HG02588 (cell line): ENCODE measurements around the gene STX1B.

Experiments used
- ATAC-seq: cut with Tn5 transposase; IDR thresholded peaks from one replicate; pipeline ENCODE4 v1.9.1; 2021; ENCODE audit warnings: mild to moderate bottlenecking, moderate library complexity; ENCODE audit not compliant: unreplicated experiment

The STX1B gene

DNA sequence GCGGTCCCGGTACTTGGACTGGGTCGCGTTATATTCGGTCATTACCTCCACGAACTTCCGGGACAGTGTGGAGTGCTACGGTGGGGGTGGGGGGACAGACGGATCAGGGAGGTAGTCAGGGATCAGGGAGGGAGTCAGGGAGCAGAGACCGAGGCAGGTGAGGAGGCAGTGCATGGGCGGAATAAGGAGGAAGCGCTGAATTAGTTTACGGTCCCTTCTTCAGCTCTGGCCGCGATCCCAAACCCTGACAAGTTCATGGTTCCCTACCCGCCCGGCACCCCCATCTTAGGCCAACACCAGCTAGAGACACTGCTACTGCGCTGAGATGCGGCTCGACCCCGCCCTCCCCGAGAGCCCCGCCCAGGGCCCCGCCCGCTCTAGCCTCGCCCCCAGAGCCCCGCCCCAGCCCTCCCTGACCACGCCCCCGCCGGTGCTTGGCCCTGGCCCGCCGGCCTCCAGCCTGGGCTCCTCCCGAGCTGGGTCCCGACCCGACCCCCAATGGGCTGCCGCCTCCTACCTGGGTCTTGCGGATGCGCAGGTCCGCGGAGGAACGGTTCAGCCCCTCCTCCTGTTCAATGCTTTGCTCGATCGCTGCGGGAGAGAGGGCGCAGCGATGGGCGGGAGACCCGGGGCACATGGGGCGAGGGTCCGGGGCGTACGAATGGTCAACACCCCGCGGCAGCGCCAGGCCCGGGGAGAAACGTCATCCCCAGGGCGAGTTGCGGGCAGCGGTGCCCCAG, 13.3 kb downstream of the STX1B start:
- ATAC-seq = peak; percentile 57

GRCh38 chr16:30996324-30996984, 14.0 kb downstream of the STX1B start:
- ATAC-seq = peak; percentile 7

DNA sequence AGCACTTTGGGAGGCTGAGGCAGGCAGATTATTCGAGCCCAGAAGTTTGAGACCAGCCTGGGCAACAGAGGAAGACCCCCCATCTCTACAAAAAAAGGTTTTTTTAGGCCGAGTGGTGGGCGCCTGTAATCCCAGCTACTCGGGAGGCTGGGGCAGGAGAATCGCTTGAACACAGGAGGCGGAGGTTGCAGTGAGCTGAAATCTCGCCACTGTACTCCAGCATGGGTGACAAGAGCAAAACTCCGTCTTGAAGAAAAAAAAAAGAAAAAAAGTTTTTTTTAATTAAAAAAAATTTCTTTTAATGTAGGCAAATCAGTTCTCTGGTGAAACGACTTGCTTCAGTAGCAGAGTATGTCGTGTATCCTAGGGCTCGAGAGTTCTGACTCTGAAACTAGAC, 14.5 kb downstream of the STX1B start:
- ATAC-seq = no peak

GRCh38 chr16:30992931-30993816, 17.3 kb downstream of the STX1B start:
- ATAC-seq = no peak

GRCh38 chr16:30992276-30992780, 18.1 kb downstream of the STX1B start:
- ATAC-seq = no peak

- ATAC-seq = no peak
Observed at GRCh38 chr16:30991052-30991451, 19.4 kb downstream of the STX1B start.

- ATAC-seq = no peak
Observed at GRCh38 chr16:30990105-30990504, 20.3 kb downstream of the STX1B start.

- no peak for ATAC-seq
Observed at GRCh38 chr16:30989469-30990047, 20.9 kb downstream of the STX1B start.

DNA sequence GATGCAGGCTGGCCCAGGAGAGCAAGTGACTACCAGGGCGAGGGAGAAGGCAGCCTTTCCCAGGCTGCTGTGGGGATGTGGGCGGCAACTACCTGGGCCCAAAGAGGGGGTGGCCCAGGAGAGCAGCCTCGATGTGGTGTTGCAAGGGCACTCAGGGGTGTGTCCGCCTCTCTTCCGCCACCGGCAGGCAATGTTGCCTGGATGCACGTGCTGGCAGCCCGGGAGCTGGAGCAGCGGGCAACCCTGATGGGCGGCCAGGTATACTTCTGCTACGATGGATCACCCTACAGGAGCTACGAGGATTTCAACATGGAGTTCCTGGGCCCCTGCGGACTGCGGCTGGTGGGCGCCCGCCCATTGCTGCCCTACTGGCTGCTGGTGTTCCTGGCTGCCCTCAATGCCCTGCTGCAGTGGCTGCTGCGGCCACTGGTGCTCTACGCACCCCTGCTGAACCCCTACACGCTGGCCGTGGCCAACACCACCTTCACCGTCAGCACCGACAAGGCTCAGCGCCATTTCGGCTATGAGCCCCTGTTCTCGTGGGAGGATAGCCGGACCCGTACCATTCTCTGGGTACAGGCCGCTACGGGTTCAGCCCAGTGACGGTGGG, 22.8 kb downstream of the STX1B start:
- no peak for ATAC-seq

GRCh38 chr16:30986129-30986991, 24.1 kb downstream of the STX1B start:
- ATAC-seq = no peak

- ATAC-seq = no peak
Observed at GRCh38 chr16:30985401-30986128, 24.9 kb downstream of the STX1B start.

- no peak for ATAC-seq
Observed at GRCh38 chr16:30984669-30985400, 25.6 kb downstream of the STX1B start, which contains the start of gene HSD3B7. Gene HSD3B7, plus strand, starts transcription at chr16:30985207. Its CDS starts 452 bp downstream, at chr16:30985659.

DNA sequence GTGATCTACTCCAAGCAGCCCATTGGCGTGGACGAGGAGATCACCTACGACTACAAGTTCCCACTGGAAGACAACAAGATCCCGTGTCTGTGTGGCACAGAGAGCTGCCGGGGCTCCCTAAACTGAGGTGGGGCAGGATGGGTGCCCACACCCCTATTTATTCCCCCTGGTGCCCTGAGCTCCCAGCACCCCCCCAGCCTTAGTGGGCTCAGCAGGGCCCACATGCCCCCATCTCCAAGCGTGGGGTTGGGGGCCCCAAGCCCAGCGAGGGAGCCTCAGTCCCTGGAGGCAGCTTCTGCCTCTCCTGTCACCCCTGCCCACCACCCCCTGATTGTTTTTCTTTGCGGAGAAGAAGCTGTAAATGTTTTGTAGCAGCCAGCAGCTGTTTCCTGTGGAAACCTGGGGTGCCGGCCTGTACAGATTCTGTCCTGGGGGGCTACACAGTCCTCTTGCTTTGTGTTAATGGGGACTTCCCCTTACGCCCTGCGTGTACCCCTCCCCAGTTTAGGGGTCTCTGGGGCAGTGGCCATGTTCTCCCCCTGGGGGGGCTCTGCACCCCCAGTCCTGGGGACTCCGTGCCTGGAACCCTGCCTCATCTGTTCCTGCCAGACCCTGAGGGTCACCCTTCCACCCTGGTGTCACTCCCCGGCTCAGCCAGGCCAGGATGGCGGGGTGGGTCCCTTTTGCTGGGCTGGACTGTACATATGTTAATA, 26.4 kb downstream of the STX1B start:
- no peak for ATAC-seq

DNA sequence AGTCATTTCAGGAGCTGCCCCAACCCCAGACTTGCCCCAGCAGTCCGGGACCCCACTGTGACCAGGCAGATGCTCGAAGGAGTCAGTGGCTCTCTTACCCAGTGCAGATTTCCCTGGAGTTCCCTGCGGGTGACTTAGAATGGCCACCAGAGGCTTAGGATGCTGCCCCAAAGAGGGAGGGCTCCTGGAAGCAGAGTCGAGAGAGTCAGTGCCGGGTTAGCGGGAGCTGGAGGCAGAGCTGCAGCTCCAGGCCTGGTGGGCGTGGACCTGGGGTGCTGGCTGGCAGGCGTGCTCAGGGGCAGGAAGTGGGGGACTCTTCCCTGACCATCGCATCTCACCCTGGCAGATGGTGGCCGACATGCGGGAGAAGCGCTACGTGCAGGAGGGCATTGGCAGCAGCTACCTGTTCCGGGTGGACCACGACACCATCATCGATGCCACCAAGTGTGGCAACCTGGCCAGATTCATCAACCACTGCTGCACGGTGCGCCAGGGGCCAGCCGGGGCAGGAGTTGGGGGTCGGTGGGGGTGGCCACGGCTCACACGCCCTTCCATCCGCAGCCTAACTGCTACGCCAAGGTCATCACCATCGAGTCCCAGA, 27.0 kb downstream of the STX1B start:
- no peak for ATAC-seq

DNA sequence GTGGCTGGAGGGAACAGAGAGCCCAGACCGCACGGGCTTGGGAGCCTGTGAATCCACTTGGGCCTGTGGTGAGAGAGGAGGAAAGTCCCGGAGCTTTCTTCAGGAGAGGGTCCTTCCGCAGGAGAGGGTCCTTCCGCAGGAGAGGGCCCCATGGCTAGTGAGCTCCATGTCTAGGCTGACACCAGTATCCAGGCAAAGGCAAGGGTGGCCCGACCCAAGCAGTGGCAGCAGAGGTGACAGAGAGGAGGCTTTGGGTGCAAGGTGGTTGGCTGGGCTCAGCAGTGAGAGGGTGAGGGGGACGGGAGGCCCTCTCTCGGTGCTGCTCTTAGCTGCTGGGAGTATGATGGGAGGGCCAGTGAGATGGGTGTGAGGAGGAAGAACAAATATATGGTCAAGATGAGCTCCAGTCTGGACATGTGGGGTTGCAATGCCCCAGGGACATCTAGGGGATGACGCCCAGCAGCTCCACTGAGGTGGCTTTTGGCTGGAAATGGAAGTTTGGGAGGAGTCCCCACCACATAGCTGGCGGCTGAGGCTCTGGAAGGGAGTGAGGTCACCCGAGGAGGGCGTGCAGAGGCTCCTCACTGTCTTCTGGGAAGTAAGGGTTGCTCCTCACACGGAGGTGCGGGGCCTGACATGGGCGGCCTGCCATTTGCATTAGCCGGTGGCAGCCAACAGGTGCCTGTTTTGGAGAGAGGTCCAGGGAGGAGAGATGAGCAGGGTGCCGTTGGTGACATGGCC, 27.7 kb downstream of the STX1B start:
- ATAC-seq = no peak

- ATAC-seq = no peak
Observed at GRCh38 chr16:30980959-30981358, 29.5 kb downstream of the STX1B start.
